Measurements from ENCODE around the gene NREP. TPM values are rescaled to one million over a fixed set of nuclear protein-coding genes. Genes with fewer than 3 reads are reported as not detected.

NREP gene
- total RNA-seq, 1 donor from 2014 or later = 27.5 TPM

GRCh38 chr5:111704452-111705085 lies 52.4 kb downstream of the NREP start:
- Histone ChIP-seq H3K9me3 (replicated peaks) (no peaks in the 10 kb centered on the region), H3K27me3 (ENCODE audit: low read depth) (no peaks in the 10 kb centered on the region), H3K4me3 (no peak overlapping the region), H3K36me3 (no peaks in the 10 kb centered on the region), H3K4me1 (peaks cover 10% of the 10 kb centered on the region), H3K27ac (replicated peaks) (no peak overlapping the region)
- TF ChIP-seq CTCF (IDR thresholded peaks at IDR 0.05; ENCODE audit: borderline replicate concordance) = no peak
- no peak for DNase-seq
- intact Hi-C loops (cut with micrococcal nuclease) = no loop called here

GRCh38 chr5:111703662-111704061 lies 53.3 kb downstream of the NREP start:
- DNase-seq = no peak
- no peaks in the 10 kb centered on the region for H3K36me3 ChIP-seq
- no peak overlapping the region for H3K4me3 ChIP-seq
- no peaks in the 10 kb centered on the region for H3K27me3 ChIP-seq (ENCODE audit: low read depth)
- H3K4me1 ChIP-seq = peaks cover 10% of the 10 kb centered on the region
- intact Hi-C loops (cut with micrococcal nuclease) = no loop called here
- no peak overlapping the region for H3K27ac ChIP-seq (replicated peaks)
- TF ChIP-seq CTCF (IDR thresholded peaks at IDR 0.05; ENCODE audit: borderline replicate concordance) = no peak
- no peaks in the 10 kb centered on the region for H3K9me3 ChIP-seq (replicated peaks)

GRCh38 chr5:111699976-111700375 lies 57.0 kb downstream of the NREP start:
- no peaks in the 10 kb centered on the region for H3K27me3 ChIP-seq (ENCODE audit: low read depth)
- no peaks in the 10 kb centered on the region for H3K9me3 ChIP-seq (replicated peaks)
- peaks cover 13% of the 10 kb centered on the region for H3K4me1 ChIP-seq
- no peak for DNase-seq
- intact Hi-C loops (cut with micrococcal nuclease) = no loop called here
- no peaks in the 10 kb centered on the region for H3K36me3 ChIP-seq
- TF ChIP-seq CTCF (IDR thresholded peaks at IDR 0.05; ENCODE audit: borderline replicate concordance) = no peak
- H3K27ac ChIP-seq (replicated peaks) = no peak overlapping the region
- H3K4me3 ChIP-seq = no peak overlapping the region

- H3K4me1 ChIP-seq = peaks cover 13% of the 10 kb centered on the region
- intact Hi-C loops (cut with micrococcal nuclease) = no loop called here
- TF ChIP-seq CTCF (IDR thresholded peaks at IDR 0.05; ENCODE audit: borderline replicate concordance) = no peak
- H3K27me3 ChIP-seq (ENCODE audit: low read depth) = no peaks in the 10 kb centered on the region
- no peak overlapping the region for H3K27ac ChIP-seq (replicated peaks)
- no peak overlapping the region for H3K4me3 ChIP-seq
- no peaks in the 10 kb centered on the region for H3K9me3 ChIP-seq (replicated peaks)
- no peaks in the 10 kb centered on the region for H3K36me3 ChIP-seq
- DNase-seq = no peak
Observed at GRCh38 chr5:111699324-111699723, 57.7 kb downstream of the NREP start.

GRCh38 chr5:111697881-111698757 lies 58.9 kb downstream of the NREP start:
- H3K36me3 ChIP-seq = no peaks in the 10 kb centered on the region
- H3K27me3 ChIP-seq (ENCODE audit: low read depth) = no peaks in the 10 kb centered on the region
- intact Hi-C loops (cut with micrococcal nuclease) = no loop called here
- H3K4me1 ChIP-seq = peaks cover 13% of the 10 kb centered on the region
- no peak for DNase-seq
- no peaks in the 10 kb centered on the region for H3K9me3 ChIP-seq (replicated peaks)
- no peak overlapping the region for H3K27ac ChIP-seq (replicated peaks)
- peak; percentile 18 for TF ChIP-seq CTCF (IDR thresholded peaks at IDR 0.05; ENCODE audit: borderline replicate concordance)
- H3K4me3 ChIP-seq = no peak overlapping the region
